Head of caudate nucleus (tissue), 42 donors: Measurements from ENCODE around the gene GPR152.
"Not testable (repeated sequence)": the region's sequence is repeated elsewhere in the genome, so short reads cannot be mapped to it uniquely, and the experiment has no call there.

Experiments
- DNase-seq, 42 donors: peaks; one replicate each; pipeline versions ENCODE4 v3.0.0 to v3.0.0-alpha.2; 2020 to 2021; ENCODE audit warnings: mixed read lengths in 7 of 42
- intact Hi-C: fragments of 100-400 bp; cut with DNase I; formaldehyde crosslinking; loops from one replicate; pipeline ENCODE4 v1.15.0; 2022

The GPR152 gene

DNA sequence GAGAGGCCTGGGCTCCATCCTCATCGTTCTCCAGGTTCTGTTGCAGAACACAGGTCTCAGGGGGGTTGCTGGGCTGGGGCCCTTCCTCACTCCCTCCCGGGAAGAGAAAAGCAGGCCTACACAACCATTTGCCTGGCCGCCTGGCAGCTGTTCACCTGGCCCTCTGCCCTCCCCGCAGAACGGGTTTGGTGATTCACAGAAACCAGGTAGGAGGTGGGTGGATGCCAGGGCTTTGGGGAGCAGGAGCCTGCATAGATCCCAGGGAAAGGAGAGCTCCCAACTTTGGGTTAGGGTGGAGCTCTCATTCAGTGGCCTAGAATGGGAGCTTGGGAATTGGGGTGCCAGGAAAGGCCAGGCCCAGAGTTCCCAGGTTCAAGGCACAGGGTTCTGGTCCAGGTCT is 15.5 kb upstream of the GPR152 start:
- intact Hi-C loops: loop anchor here (2.0 to 5.0 kb wide), 2 partner anchors 15 to 66 kb away; partner anchors contain the start of genes AIP, PPP1CA and TBC1D10C
- peak in 39 of 42 donors; percentile 36 to 89 (median 65) for DNase-seq

DNA sequence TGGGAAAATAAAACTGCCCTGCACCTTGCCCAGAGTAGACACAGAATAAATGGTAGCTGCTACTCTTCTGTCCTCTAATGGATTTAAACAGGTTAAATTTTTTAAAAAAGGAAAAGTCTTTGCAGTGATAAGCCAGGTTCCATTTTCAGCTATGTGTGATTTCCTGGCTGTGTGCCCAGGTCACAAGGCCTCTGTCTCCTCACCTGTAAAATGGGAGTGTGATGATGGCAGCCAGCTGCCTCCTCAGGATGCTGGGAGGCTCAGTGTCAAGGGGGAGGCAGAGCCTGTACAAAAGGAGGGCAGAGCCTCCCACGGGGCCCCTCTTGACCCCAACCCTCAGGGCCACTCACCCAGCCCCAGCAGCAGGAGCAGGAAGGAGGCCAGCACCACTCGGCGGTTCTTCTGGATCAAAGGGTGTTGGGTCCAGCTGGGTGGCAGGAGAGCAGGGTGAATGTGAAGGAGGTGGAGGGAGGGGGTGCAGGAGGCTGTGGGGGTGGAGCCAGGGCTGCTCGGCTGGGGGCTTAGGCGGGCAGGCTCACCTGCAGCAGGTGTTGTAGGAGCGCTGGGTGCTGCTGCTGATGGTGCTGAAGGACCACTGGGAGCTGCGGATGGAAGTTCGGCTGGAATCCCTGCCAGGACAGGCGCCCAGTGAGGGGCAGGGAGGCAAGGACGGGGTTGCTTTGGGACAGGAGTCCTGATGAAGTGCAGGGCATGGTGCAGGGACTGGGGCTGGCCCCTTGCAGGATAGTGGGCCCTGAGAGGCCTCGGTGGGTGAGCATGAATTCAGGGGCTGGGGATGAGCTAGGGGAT is 14.6 kb upstream of the GPR152 start:
- no peak for DNase-seq
- intact Hi-C loops: loop anchor here (5.0 kb wide), 1 partner anchor 65 kb away; the partner anchor contains the start of genes PPP1CA and TBC1D10C

DNA sequence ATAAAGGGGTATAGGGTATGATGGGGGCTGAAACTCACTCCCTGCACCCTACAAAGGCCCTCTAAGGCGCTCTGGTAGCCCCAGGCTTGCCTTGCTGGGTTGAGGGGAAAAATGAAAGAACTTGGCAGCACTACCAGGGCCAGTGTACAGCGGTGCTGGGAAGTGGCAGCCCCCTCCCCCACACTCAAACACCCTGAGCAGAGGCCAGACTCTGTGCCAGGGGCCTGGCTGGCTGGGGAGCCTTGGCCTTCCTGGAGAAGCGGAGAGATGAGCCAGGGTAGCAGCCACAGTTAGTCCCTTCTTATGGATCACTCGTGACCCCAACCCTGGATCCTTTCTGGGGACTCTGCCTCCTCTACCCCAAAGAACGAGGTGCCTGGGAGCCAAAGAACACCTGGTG is 13.8 kb upstream of the GPR152 start:
- DNase-seq: peak in 5 of 42 donors; percentile 17 to 61 (median 45)
- intact Hi-C loops: loop anchor here (5.0 kb wide), 1 partner anchor 64 kb away; the partner anchor contains the start of genes PPP1CA and TBC1D10C

DNA sequence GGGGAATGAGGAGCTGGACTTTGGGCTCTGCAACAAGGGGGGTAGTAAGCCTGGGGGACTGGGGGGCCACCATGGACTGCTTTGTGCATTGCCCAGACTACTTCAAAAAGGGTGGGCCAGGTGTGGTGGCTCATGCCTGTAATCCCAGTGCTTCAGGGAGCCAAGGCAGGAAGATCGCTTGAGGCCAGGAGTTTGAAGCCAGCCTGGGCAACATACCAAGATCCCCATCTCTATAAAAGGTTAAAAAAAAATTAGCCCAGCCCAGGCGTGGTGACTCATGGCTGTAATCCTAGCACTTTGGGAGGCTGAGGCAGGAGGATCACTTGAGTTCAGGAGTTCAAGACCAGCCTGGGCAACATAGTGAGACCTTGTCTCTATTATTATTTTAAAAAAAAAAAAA is 13.0 kb upstream of the GPR152 start:
- intact Hi-C loops: loop anchor here (5.0 kb wide), 1 partner anchor 63 kb away; the partner anchor contains the start of genes PPP1CA and TBC1D10C
- not testable (repeated sequence) for DNase-seq

DNA sequence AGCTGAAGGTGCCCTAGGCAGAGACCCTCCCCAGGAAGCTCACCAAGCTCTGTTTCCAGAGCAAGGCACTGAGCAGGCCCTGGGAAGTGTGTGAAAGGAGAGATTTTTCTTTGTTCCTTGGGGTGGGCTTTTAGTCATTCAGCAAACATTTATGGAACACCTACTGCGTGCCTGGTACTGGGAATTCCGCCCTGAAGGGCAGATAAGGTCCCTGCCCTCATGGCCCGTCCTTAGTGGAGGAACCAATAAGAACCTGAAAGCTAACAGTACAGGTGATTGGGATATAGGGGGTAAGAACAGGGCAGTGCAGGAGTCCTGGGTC is 12.6 kb upstream of the GPR152 start:
- intact Hi-C loops: loop anchor here (5.0 kb wide), 1 partner anchor 63 kb away; the partner anchor contains the start of genes PPP1CA and TBC1D10C
- DNase-seq: no peak

DNA sequence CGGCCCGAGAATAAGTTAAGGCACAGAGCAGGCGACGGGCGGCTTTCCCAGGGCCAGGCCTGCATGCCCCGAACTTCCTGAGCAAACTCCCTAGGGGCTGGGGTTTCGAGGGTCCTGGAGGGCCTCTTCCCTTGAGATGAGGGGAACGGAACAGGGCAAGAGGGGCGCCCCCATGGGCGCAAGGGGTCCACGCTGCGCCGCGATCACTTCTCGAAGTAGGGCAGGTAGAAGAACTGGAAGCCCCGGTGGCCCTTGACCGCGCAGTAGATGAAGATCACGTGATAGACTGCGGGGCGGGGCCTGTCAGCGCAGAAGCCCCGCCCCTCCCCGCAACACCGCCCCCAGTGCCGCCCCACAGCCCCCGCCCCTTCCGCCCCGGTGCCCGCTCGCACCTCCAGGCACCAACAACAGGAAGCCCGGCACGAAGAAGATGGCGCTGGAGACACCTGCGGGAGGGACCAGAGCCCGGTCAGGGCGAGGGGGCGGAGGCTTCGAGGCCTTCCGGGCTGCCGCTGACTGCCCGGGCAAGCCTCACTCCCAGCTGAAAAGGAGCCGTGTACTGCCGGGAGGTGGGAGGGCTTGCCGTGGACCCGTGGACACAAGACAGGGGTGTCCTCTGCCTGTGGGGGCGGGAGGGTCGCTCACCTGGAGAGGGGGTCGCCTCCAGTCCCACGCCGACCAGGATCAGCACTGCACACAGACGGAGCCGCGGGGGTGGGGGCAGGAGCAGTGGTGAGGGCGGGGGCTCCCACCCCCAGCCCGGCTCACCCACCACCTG is 12.1 kb upstream of the GPR152 start:
- peak; percentile 58 to 92 (median 83) for DNase-seq

DNA sequence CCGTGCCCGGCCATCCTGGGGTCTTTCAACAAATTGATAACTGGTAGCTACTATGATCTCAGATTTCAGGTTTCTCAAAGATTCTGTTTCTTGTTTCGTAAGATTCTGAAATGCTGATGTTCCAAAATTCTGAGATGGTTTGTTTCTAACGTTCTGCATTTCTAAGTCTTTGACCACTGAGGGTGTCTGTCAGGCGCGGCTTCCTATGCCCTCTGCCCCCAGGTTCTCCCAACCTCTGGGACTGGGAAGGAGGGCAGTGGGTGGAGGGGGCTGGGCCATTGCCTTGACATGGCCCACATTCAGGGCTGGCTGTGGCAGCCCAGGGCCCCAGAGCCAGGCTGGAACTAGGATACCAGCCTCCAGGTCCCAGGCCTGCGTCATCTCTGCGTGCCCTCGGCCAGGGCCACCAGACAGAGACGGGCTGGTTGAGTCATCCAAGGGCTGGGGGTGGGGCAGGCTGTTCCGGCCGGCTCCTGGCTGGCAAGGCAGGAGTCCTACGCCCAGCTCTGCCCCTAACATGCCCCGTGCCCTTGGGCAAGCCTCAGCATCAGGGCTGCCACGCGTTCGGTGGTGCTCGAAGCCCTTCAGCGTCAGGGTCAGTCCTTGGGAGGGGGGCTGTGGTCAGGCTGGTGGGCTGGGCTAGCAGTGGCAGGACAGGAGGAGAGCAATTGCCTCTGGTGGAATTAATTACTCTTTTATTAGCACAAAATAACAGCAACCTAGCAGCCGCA is 11.3 kb upstream of the GPR152 start:
- DNase-seq: peak in 19 of 42 donors; percentile 24 to 81 (median 58)
- intact Hi-C loops: no loop called here

More for the DNA sequence above, 12.1 kb upstream of the GPR152 start:
- intact Hi-C loops: loop anchor here (5.0 kb wide), 1 partner anchor 62 kb away; the partner anchor contains the start of genes PPP1CA and TBC1D10C

DNA sequence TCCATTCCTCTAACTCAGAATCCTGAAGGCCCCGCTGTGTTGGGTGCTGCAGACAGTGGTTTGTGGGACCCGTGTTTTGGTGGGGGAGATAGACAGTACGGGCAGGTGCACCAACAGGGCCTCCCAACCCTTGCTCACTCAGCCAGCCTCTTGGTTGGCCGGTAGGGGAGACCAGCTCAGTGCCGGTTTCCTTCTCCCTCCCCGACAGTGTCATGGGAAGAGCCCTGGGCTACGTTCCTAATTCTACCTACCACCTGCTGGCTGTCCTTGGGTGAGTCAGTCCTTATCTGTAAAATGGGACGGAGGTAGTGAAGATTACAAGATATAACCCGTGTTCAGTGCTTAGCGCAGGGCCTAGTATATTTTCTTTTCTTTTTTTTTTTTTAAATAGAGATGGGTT is 10.7 kb upstream of the GPR152 start:
- no peak for DNase-seq
- intact Hi-C loops: no loop called here

DNA sequence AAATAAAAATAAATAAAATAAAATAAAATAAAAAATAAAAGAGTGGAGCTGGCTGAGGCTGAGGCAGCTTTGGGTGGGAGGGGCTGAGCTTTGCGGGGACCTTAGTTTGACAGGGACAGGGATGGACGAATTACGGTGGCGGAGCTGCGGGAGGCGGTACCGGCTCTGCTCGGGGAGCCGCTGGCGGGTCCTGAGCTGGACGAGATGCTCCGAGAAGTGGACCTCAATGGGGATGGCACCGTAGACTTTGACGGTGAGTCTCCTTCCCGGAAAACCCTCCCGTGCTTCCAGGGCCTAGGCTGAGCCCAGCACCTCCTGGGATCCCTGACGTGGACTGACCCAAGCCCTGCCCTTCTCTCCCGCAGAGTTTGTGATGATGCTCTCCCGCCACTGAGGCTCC is 5.7 kb upstream of the GPR152 start:
- DNase-seq: no peak
- intact Hi-C loops: no loop called here

DNA sequence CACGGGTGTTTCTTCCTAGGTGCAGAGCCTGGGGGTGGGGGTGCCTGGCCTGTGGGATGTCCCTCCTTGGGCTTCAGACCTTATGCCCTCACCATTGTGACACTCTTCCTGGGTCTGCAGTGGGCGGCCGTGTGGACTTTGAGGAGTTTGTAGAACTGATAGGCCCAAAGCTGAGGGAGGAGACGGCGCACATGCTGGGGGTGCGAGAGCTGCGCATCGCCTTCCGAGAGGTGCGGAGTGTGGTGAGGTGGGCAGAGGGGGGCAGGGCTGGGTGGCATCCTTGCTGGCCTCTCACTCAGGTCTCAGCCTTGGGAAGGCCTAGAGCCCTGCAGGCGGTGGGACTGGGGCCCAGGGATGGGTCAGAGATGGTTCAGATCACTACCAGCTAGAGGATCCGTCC is 4.9 kb upstream of the GPR152 start:
- no peak for DNase-seq
- intact Hi-C loops: no loop called here

DNA sequence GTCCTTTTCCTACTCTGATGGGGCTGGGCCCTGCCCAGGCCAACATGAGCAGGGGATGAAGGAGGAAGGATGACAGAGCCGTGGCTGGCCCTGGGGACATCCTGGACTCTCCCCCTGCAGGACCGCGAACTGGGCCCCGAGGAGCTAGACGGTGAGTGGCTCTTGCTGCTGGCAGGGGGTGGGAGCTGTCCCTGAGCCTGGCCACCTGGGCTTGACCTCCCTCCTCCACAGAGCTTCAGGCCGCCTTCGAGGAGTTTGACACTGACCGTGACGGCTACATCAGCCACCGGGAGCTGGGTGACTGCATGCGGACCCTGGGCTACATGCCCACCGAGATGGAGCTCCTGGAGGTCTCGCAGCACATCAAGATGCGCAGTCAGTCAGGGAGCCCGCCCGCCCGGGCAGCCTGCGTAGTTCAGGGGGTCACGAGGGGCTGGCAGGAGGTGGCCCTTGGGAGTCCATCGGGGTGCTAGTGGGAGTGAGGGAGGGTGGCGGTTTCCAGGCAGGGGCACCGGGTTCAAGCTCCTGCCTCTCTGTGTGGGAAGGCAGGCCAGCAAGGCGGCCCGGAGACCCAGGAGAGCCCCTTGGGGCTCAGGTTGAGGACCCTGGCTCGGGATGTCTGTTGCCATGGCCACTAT is 3.7 kb upstream of the GPR152 start:
- DNase-seq: no peak
- intact Hi-C loops: no loop called here

DNA sequence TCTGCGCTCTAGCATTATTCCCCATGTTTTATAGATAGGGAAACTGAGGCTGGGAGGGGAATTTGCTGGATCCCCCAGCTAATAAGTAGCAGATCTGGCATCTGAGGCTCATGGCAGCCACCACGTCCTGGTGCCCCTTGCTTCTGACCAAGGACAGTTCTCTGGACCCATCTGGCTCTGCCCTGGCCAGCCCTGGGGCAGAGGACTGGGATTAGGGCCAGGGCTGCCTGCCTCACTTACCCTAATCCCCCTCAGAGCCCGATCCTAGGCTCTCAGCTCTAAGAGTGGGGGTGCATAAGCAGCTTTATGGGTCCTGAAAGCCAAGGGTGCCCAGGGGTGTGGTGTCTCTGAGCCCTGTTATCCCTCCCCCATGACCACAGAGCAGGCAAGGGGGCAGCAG is 2.5 kb upstream of the GPR152 start, which contains the start of gene CABP4:
Gene CABP4, plus strand, starts transcription at position 301 of the 400 bp plus-strand sequence. Its CDS starts 70 bp downstream, at position 371.
- DNase-seq: no peak
- intact Hi-C loops: no loop called here

DNA sequence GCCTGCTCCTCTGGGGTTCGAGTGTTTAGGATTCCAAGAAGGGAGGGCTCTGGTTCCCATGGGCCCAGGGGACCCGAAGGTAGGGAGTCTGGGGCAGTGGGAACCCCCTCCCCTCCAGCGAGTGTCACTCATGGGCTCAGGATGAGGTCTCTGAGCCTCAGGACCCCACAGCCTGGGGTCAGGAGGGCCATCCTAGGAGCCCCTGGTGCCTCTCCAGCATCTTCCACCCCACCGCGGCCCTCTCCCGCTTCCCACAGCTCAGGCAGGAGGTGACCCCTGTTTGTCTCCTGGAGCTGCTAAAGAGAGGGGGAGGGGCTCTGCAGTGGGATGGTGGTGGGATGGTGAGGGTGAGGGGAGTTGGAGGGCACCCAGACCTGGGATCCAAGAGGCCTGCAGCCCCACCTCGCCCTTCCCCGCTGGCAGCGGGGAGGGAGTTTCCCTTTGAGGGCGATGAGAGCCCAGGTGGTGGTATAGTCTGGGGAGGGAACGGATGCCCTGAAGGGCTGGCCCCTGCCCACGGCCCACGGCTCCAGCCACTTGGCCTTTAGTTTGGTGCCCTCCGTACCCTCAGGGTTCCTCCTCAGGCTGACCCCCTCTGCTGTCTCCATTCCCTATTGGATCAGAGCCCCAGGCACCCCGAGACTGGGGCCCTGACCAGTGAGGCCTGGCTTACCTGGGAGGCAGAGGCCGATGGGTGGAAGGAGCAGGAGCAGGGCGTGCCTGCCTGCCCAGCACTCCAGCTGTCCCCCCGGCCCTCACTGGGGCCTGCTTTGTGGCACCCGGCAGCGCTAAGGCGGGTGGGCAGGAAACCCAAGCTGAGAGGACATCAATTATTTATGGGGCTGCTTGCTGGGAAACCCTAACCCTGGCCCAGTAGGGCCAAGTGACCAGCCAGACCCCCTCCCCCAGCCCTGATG is 1.5 kb upstream of the GPR152 start:
- DNase-seq: no peak
- intact Hi-C loops: no loop called here

DNA sequence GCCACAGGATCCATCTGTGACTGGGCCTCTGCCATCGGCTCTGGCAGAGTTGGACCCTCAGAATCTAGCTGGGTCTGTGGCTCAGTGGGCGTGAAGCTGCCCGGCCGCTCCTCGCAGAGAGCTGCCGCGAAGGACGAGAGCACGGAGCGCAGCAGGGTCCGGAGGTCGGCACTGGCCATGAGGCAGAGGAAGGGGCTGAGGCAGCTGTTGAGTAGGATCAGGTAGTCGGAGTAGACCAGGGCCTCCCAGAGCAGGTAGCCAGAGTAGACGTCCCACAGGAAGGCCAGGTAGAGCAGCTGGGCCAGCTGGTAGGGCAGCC is 912 bp downstream of the GPR152 start:
- intact Hi-C loops: no loop called here
- no peak for DNase-seq

DNA sequence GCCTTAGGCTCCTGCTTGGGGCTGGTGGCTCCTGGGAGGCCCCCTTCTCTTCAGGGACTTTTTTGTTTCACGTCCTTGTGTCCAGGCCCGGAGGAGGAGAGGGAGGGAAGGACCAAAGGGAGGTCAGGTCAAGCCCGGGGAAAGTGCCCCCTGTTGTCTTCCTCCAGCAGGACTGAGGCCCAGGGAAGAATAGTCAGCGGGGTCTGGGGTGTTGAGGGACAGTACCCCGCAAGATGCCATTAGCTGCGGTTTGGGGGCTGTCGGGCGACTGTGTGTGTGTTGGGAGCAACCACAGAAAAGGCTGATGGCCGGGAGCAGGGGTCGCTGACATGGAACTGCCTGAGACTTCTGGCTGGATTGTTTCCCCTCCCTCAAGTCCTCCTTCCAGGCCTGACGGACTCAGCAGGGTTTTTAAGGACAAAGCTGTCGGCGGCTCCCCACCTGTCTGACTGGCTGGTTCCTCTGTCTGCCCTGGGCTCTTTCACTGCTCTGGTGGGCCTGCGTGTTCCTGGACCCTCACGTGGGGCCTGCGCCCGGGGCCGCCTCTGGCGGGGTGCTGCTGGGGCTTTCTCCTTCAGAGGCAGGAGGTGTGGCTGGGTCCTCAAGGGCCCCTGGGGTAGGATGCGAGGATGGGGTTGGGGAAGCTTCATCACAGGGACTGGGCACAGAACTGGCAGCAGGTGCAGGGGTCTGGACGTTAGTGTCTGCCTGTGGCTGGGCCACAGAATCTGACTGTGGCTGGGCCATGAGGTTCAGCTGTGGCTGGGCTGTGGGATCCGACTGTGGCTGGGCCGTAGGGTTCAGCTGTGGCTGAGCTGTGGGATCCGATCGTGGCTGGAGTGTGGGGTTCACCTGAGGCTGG is 1.5 kb downstream of the GPR152 start:
- no peak for DNase-seq

DNA sequence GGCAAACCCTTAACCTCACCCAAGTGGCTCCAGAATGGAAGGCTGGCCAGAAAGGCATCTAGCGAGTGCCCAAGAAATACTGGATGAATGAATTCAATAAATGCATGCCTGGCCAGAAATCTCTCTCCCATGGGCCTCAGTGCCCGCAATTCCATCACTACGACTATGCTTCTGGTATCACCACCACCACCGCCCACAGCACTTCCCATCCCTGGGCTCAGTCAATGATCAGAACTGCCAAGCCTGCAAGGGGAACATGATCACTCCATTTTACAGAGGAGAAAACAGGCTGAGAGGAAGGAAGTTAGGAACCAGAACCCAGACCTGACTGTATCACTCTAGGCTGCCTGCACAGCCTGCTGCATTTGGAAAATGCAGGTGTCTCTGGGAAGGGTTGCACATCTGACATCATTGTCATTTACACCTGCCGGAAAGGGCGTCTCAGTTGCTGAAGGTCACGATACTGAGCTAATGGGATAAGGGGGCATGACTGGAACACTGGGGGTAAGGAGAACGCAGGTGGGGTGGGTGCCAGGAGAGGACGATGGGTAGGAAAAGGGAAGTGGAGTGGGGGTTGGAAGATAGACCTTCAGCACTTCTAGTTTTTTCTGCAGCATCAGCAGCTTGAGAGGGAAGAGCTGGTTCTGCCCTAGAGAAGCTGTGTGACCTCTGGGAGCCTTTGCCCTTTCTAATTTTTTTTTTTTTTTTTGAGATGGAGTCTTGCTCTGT is 3.2 kb downstream of the GPR152 start:
- peak in 1 of 42 donors; percentile 26 for DNase-seq
- intact Hi-C loops: no loop called here

More for the DNA sequence above, 1.5 kb downstream of the GPR152 start:
- intact Hi-C loops: no loop called here
